Parathyroid adenoma (tissue), 2 donors: Measurements from ENCODE around the gene NAPA.
A peak's percentile ranks its signal among the peaks of the same experiment; 100 is the strongest.

Experiments
- H2AFZ ChIP-seq: fragments of 300-600 bp; sonication (generic); one replicate; pipeline ENCODE4 v1.7.0; 2017; ENCODE audit warnings: antibody characterized with exemption, mild to moderate bottlenecking
- H3K27ac ChIP-seq: fragments of 300-600 bp; sonication (generic); one replicate; pipeline ENCODE4 v1.7.0; 2017
- H3K27me3 ChIP-seq: fragments of 300-600 bp; sonication (generic); one replicate; pipeline ENCODE4 v1.7.0; 2017; ENCODE audit warnings: low read length; ENCODE audit not compliant: control insufficient read depth, insufficient read depth
- H3K36me3 ChIP-seq: fragments of 300-600 bp; sonication (generic); one replicate; pipeline ENCODE4 v1.7.0; 2017; ENCODE audit warnings: low read length; ENCODE audit not compliant: control insufficient read depth, insufficient read depth
- H3K4me1 ChIP-seq: fragments of 300-600 bp; sonication (generic); one replicate; pipeline ENCODE4 v1.7.0; 2017; ENCODE audit warnings: control low read depth
- H3K4me2 ChIP-seq: fragments of 300-600 bp; sonication (generic); one replicate; pipeline ENCODE4 v1.7.0; 2017; ENCODE audit warnings: low read length
- H3K4me3 ChIP-seq: fragments of 300-600 bp; sonication (generic); one replicate; pipeline ENCODE4 v1.7.0; 2017; ENCODE audit warnings: low read depth, low read length
- H3K79me2 ChIP-seq: fragments of 300-600 bp; sonication (generic); one replicate; pipeline ENCODE4 v1.7.0; 2017; ENCODE audit warnings: control low read depth
- H3K9ac ChIP-seq: fragments of 300-600 bp; sonication (generic); one replicate; pipeline ENCODE4 v1.7.0; 2017; ENCODE audit warnings: mild to moderate bottlenecking
- H3K9me3 ChIP-seq: fragments of 300-600 bp; sonication (generic); one replicate; pipeline ENCODE4 v1.7.0; 2017; ENCODE audit warnings: low read length; ENCODE audit not compliant: control insufficient read depth
- CTCF ChIP-seq: fragments of 300-600 bp; sonication (generic); IDR thresholded peaks from one replicate; pipeline ENCODE4 v1.7.0; 2017; ENCODE audit warnings: antibody characterized with exemption, mild to moderate bottlenecking
- donor health status: primary hyperparathyroidism.

NAPA gene

GRCh38 chr19:47483200-47483599 lies 31.7 kb downstream of the NAPA start:
- Histone ChIP-seq H3K27ac (no peak overlapping the region), H3K9ac (no peak overlapping the region), H3K4me2 (peak overlapping the region; percentile 88), H3K79me2 (no peaks in the 10 kb centered on the region), H3K9me3 (no peaks in the 10 kb centered on the region), H3K4me1 (peaks cover 3% of the 10 kb centered on the region), H3K4me3 (peak overlapping the region; percentile 89), H3K36me3 (no peaks in the 10 kb centered on the region), H3K27me3 (no peaks in the 10 kb centered on the region), H2AFZ (peak overlapping the region; percentile 80)
- no peak for TF ChIP-seq CTCF

GRCh38 chr19:47481460-47482052 lies 33.3 kb downstream of the NAPA start:
- H3K4me1 ChIP-seq, result peaks cover 3% of the 10 kb centered on the region
- H3K27ac ChIP-seq, result no peak overlapping the region

GRCh38 chr19:47480658-47481057 lies 34.2 kb downstream of the NAPA start:
- no peaks in the 10 kb centered on the region for H3K79me2 ChIP-seq
- peaks cover 3% of the 10 kb centered on the region for H3K4me1 ChIP-seq
- H2AFZ ChIP-seq, result no peak overlapping the region
- no peaks in the 10 kb centered on the region for H3K9me3 ChIP-seq
- no peak overlapping the region for H3K27ac ChIP-seq
- H3K4me3 ChIP-seq, result no peak overlapping the region
- H3K27me3 ChIP-seq, result no peaks in the 10 kb centered on the region
- no peak overlapping the region for H3K4me2 ChIP-seq
- H3K9ac ChIP-seq, result no peak overlapping the region
- TF ChIP-seq CTCF, result no peak
- H3K36me3 ChIP-seq, result no peaks in the 10 kb centered on the region

More at GRCh38 chr19:47481460-47482052, 33.3 kb downstream of the NAPA start:
- Histone ChIP-seq H3K9me3 (no peaks in the 10 kb centered on the region), H3K4me2 (no peak overlapping the region), H2AFZ (no peak overlapping the region), H3K9ac (no peak overlapping the region), H3K4me3 (no peak overlapping the region), H3K36me3 (no peaks in the 10 kb centered on the region), H3K27me3 (no peaks in the 10 kb centered on the region), H3K79me2 (no peaks in the 10 kb centered on the region)
- no peak for TF ChIP-seq CTCF

- TF ChIP-seq CTCF, result no peak
- no peak overlapping the region for H3K9ac ChIP-seq
- H3K27ac ChIP-seq, result no peak overlapping the region
These were observed 35.0 kb downstream of the NAPA start for GRCh38 chr19:47479701-47480503.

More at GRCh38 chr19:47479701-47480503, 35.0 kb downstream of the NAPA start:
- Histone ChIP-seq H3K9me3 (no peaks in the 10 kb centered on the region), H3K27me3 (peaks cover 2% of the 10 kb centered on the region), H3K36me3 (no peaks in the 10 kb centered on the region), H3K79me2 (no peaks in the 10 kb centered on the region), H3K4me1 (peaks cover 3% of the 10 kb centered on the region), H2AFZ (no peak overlapping the region), H3K4me3 (no peak overlapping the region), H3K4me2 (no peak overlapping the region)
